IgD-negative memory B cell (primary cell): ENCODE results near the gene NSFL1C. TPM values are rescaled to one million over a fixed set of nuclear protein-coding genes. Genes with fewer than 3 reads are reported as not detected.

ENCODE experiments used
- H3K27ac Mint-ChIP-seq, 3 donors: one replicate each; pipeline ENCODE4 v1.8.0; 2020 to 2022; ENCODE audit warnings: mild to moderate bottlenecking in 3 of 3, mixed read lengths in 3 of 3, moderate library complexity in 1 of 3
- H3K27me3 Mint-ChIP-seq: one replicate; pipeline ENCODE4 v1.8.0; 2021; ENCODE audit warnings: mixed read lengths
- H3K36me3 Mint-ChIP-seq: one replicate; pipeline ENCODE4 v1.8.0; 2020; ENCODE audit warnings: mild to moderate bottlenecking, mixed read lengths
- H3K4me1 Mint-ChIP-seq, 3 donors: one replicate each; pipeline ENCODE4 v1.8.0; 2020 to 2022; ENCODE audit warnings: mixed read lengths in 3 of 3, mild to moderate bottlenecking in 1 of 3
- H3K4me3 Mint-ChIP-seq, 4 donors: one replicate each; pipeline ENCODE4 v1.8.0; 2020 to 2022; ENCODE audit warnings: mild to moderate bottlenecking in 4 of 4, mixed read lengths in 4 of 4, moderate library complexity in 3 of 4
- H3K9me3 Mint-ChIP-seq, 3 donors: one replicate each; pipeline ENCODE4 v1.8.0; 2020 to 2021; ENCODE audit warnings: mixed read lengths in 3 of 3, mild to moderate bottlenecking in 1 of 3
- polyA plus RNA-seq: library from polyadenylated mRNA; unstranded; fragments of 300-500 nt; fragmentation: Illumina TruSeq; gene quantifications from one replicate; pipeline ENCODE4 v1.2.3, GENCODE V29; 2021

Gene NSFL1C
- polyA plus RNA-seq, 1 donor from 2014 or later, result 112 TPM

DNA sequence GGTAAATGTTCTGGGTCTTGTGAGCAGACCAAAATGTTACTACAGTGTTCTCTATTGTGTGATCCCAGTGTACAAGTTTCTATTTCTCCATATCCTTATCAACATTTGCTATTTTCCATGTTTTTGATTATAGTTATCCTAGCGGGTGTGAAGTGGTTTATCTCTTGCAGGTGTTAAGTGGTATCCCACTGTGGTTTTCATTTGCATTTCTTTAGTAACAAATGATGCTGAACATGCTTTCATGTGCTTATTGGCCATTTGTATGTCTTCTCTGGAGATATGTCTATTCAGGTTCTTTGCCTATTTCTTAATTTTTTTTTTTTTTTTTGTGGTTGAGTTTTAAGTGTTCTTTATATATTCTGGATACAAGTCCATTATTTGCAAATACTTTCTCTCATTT is 35.5 kb downstream of the NSFL1C start:
- peaks cover 8% of the 10 kb centered on the region for H3K36me3 Mint-ChIP-seq
- no peak overlapping the region for H3K27ac Mint-ChIP-seq
- H3K9me3 Mint-ChIP-seq, result no peaks in the 10 kb centered on the region
- H3K4me3 Mint-ChIP-seq, result no peak overlapping the region
- H3K4me1 Mint-ChIP-seq, result peaks cover 26 to 35% (median 33%) of the 10 kb centered on the region in 3 donors
- H3K27me3 Mint-ChIP-seq, result peaks cover 12% of the 10 kb centered on the region

DNA sequence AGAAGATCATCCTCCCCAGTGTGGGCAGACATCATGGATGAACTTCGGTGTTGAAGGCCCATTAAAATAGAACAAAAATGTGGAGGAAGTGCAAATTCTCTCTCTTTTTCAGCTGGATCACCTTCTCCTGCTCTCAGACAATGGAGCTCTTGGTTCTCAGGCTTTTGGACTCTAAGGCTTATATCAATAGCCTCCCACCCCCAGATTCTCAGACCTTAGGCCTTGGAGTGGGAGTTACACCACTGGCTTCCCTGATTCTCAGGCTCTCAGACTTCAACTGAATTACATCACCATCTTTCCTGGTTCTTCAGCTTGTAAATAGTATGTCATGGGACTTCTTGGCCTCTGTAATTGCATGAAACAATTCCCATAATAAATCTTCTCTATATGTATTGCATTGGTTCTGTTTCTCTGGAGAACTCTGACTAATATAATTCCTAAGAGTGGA is 36.6 kb downstream of the NSFL1C start:
- no peak overlapping the region for H3K4me3 Mint-ChIP-seq
- H3K27me3 Mint-ChIP-seq, result peaks cover 12% of the 10 kb centered on the region
- no peaks in the 10 kb centered on the region for H3K9me3 Mint-ChIP-seq
- peaks cover 25 to 26% (median 25%) of the 10 kb centered on the region in 3 donors for H3K4me1 Mint-ChIP-seq
- peaks cover 8% of the 10 kb centered on the region for H3K36me3 Mint-ChIP-seq
- H3K27ac Mint-ChIP-seq, result no peak overlapping the region

DNA sequence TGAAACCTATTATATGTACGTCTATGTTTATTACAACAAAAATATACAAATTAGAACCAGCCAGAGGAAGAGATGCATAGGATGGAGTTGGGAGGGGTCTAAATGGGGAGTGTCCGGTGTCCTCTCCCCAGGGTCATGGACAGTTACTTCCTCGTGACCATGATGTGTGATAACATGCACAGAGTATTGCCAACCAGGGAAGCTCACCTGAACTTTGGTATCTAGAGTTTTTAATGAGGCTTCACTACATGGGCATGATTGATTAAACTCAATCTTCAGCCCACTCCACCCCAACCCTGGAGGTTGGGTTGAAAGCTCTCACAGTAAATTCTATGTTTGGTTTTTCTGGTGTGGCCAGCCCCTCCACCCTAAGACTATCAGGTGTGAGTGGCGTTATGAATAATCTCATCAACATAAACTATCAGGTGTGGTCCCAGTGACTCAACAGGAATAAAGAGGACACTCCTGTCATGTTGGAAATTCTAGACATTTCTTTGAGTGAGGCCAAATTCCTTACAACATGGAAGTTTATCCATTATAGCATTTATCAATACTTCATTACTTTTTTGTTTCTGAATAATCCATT is 37.4 kb downstream of the NSFL1C start:
- Mint-ChIP-seq H3K27me3 (peaks cover 12% of the 10 kb centered on the region), H3K4me3 (no peak overlapping the region), H3K27ac (no peak overlapping the region), H3K4me1 (peaks cover 17 to 20% (median 18%) of the 10 kb centered on the region in 3 donors), H3K36me3 (peaks cover 8% of the 10 kb centered on the region), H3K9me3 (no peaks in the 10 kb centered on the region)

DNA sequence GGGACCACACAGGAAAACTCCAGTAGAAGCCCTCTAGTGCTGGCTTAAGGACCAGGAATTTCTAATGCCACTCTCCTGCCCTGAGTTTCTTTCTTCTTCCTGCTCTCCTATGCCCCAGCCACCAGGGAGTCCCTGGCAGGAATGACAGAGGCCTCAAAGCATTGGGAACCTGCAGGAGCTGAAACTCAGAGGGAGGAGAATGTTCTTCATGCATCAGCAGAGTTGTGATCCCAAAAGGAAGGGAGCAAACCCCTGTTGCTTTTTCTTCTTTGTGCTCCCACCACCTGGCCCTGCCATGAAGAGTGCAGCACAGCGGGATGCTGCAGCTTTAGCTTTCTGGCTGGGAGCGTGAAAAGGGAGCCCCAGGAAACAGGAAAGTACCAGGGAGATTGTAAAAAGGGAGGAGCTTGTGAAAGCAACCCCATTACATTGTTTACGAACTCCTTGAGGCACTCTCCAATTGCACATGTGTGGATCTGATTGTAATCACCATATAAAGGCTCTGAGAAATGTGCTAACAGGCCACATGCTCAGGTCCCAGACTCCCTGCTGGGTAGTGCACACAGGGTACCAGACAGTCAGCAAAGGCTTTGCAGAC is 39.1 kb downstream of the NSFL1C start:
- peaks cover 4% of the 10 kb centered on the region for H3K36me3 Mint-ChIP-seq

DNA sequence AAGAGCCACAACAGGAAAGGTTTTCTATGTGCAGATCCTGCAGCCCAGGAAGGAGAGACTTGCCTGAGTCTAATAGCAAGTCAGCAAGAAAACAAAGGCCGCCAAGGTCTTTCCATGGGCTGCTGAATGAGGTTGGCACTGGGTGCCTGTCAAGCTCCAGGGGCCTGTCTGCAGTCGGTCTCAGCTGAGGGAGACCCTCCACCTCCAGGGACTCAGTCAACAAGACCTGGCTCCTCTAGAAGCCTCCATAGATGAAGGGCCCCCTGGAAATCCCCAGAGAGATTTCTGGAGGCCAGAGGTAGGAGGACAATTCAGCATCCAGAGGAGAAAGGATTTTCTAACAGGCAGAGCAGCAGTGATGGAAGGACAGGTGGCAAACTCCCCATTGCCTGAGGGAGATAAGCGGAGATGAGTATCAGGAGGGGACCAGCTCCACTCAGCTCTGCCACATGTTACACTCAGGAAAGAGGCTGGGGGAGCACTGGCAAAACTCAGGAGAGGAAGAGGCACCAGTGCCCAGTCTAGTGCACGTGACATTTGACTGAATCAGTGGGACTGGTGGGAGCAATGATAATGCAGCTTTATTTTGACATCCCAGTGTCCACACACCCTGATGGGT is 40.3 kb downstream of the NSFL1C start:
- peaks cover 4% of the 10 kb centered on the region for H3K36me3 Mint-ChIP-seq
- H3K27ac Mint-ChIP-seq, result no peak overlapping the region
- no peak overlapping the region for H3K4me3 Mint-ChIP-seq
- H3K9me3 Mint-ChIP-seq, result peaks cover 0 to under 1% (median under 1%) of the 10 kb centered on the region in 3 donors
- peaks cover 5 to 6% (median 6%) of the 10 kb centered on the region in 3 donors for H3K4me1 Mint-ChIP-seq
- peaks cover 4% of the 10 kb centered on the region for H3K27me3 Mint-ChIP-seq

More for the DNA sequence above, 39.1 kb downstream of the NSFL1C start:
- peaks cover 8% of the 10 kb centered on the region for H3K27me3 Mint-ChIP-seq
- H3K4me1 Mint-ChIP-seq, result peaks cover 11 to 14% (median 14%) of the 10 kb centered on the region in 3 donors
- H3K9me3 Mint-ChIP-seq, result no peaks in the 10 kb centered on the region
- no peak overlapping the region for H3K4me3 Mint-ChIP-seq
- no peak overlapping the region for H3K27ac Mint-ChIP-seq

DNA sequence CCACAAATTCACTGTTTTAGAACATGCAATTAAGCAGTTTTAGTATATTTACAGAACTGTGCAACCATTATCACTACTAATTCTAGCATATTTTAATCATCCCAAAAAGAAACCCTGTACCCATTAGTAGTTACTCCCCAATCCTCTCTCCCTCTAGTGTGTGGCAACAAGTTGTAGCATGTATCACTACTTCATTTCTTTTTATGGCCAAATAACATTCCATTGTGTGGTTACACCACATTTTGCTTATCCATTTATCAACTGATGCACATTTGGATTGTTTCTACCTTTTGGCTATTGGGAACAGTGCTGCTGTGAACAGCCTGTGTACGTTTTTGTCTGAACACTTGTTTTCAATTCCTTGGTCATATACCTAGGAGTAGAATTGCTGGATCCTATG is 42.3 kb downstream of the NSFL1C start:
- Mint-ChIP-seq H3K27ac (no peak overlapping the region), H3K4me3 (no peak overlapping the region), H3K9me3 (peaks cover 6 to 13% (median 7%) of the 10 kb centered on the region in 3 donors), H3K4me1 (peaks cover 0 to 3% (median 2%) of the 10 kb centered on the region in 3 donors), H3K27me3 (peaks cover 2% of the 10 kb centered on the region), H3K36me3 (peaks cover 4% of the 10 kb centered on the region)

DNA sequence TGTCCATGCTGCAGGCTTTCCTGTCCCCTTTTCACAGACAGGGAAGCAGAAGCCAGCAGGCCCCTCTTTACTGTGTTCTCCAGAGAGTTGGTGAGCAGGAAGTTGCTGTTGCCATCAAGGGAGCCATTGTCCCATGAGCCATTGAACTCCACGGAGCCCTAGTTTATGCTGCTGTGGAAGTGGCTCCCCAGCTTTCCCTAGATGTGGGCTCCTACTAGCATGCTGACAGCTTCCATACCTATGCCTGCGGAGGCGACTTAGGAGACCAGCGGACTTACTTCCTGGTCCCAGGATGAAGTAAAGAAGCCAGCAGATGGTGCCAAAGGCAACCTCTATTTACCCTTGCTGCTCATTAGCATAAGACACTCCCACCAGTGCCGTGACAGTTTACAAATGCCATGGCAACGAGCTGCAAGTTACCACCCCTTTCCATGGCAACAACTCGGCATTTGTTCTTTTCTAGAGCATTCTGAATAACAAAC is 43.0 kb downstream of the NSFL1C start:
- peaks cover 2% of the 10 kb centered on the region for H3K36me3 Mint-ChIP-seq
- H3K9me3 Mint-ChIP-seq, result peaks cover 7 to 16% (median 10%) of the 10 kb centered on the region in 3 donors
- H3K4me3 Mint-ChIP-seq, result no peak overlapping the region
- H3K27ac Mint-ChIP-seq, result no peak overlapping the region
- H3K27me3 Mint-ChIP-seq, result no peaks in the 10 kb centered on the region
- peaks cover 0 to 5% (median 3%) of the 10 kb centered on the region in 3 donors for H3K4me1 Mint-ChIP-seq

DNA sequence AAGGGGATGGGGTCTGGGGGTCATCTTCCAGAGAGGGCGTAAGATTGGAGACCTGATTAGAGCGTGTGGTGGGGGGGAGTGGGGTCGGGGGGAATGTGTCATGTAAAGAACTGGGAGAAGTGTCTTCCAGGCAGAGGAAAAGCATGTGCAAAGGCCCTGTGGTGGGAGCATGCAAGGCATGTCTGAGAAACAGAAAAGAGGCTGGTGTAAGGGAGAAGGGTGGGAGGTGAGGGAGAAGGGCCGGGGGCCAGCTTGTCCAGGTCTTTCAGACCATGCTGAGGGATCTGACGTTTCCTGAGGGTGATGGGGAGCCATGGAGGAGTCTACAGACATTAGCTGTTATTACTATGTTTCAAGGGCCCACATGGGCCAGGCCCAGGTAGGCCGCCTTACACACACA is 43.4 kb downstream of the NSFL1C start:
- peaks cover 7 to 16% (median 10%) of the 10 kb centered on the region in 3 donors for H3K9me3 Mint-ChIP-seq
- peaks cover 2% of the 10 kb centered on the region for H3K36me3 Mint-ChIP-seq
- H3K4me1 Mint-ChIP-seq, result peaks cover 0 to 5% (median 3%) of the 10 kb centered on the region in 3 donors
- H3K4me3 Mint-ChIP-seq, result no peak overlapping the region
- no peaks in the 10 kb centered on the region for H3K27me3 Mint-ChIP-seq
- H3K27ac Mint-ChIP-seq, result no peak overlapping the region

DNA sequence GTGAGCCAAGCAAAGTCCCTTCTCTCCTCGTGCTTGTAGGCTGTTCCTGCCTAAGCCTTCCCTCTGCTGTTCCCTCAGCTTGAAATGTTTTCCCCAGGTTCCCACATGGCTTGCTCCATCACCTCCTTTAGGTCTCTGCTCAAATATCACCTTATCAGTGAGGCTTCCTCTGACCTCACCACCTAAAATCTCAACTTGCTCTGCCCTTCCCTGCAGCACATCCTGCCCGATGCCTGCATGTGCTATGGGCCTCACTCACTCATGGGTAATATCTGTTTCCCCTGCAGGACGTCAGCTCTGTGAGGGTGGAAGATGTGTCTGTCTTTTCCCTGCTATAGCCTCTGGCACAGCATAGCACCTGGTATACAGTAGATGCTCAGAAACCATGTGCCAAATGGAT is 43.9 kb downstream of the NSFL1C start:
- no peaks in the 10 kb centered on the region for H3K27me3 Mint-ChIP-seq
- H3K36me3 Mint-ChIP-seq, result peaks cover 2% of the 10 kb centered on the region
- no peak overlapping the region for H3K4me3 Mint-ChIP-seq
- no peak overlapping the region for H3K27ac Mint-ChIP-seq
- H3K4me1 Mint-ChIP-seq, result peaks cover 0 to 5% (median 3%) of the 10 kb centered on the region in 3 donors
- H3K9me3 Mint-ChIP-seq, result peaks cover 7 to 16% (median 10%) of the 10 kb centered on the region in 3 donors

DNA sequence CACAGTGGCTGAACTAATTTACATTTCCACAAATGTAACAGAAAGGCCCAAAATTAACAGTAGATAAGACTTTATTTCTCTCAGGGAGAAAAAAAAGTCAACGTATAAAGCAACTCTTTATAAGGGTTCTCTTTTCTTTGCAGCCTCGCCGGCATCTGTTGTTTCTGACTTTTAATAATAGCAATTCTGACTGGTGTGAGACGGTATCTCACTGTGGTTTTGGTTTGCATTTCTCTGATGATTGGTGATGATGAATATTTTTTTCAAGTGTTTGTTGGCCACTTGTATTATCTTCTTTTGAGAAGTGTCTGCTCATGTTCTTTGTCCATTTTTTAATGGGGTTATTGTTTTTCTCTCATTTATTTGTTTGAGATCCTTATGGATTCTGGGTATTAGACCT is 46.6 kb downstream of the NSFL1C start:
- H3K4me1 Mint-ChIP-seq, result peaks cover 0 to 2% (median 2%) of the 10 kb centered on the region in 3 donors
- no peak overlapping the region for H3K27ac Mint-ChIP-seq
- no peaks in the 10 kb centered on the region for H3K27me3 Mint-ChIP-seq
- H3K4me3 Mint-ChIP-seq, result no peak overlapping the region
- no peaks in the 10 kb centered on the region for H3K36me3 Mint-ChIP-seq
- H3K9me3 Mint-ChIP-seq, result peaks cover 7 to 16% (median 10%) of the 10 kb centered on the region in 3 donors

DNA sequence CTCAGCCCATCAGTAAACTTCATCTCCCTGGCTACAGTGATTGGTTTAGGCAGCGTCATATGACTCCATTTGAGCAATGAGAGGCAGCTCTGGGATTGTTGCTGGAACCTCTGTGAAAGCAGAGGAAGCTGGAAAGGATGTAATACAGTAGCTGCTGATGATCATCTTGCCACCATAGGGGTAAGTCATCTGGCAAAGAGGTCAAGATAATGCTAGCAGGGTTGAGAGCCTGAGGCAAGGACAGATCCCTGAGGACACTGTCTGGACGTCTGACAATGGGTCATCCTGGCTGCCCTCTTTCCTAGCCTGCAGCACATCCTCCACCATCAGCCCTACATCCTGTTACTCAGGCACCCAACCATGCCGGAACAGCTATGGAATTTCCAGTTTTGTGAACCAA is 48.3 kb downstream of the NSFL1C start:
- no peak overlapping the region for H3K27ac Mint-ChIP-seq
- peaks cover 7 to 16% (median 10%) of the 10 kb centered on the region in 3 donors for H3K9me3 Mint-ChIP-seq
- H3K36me3 Mint-ChIP-seq, result no peaks in the 10 kb centered on the region
- no peaks in the 10 kb centered on the region for H3K27me3 Mint-ChIP-seq
- peaks cover 0 to 2% (median 0%) of the 10 kb centered on the region in 3 donors for H3K4me1 Mint-ChIP-seq
- H3K4me3 Mint-ChIP-seq, result no peak overlapping the region

DNA sequence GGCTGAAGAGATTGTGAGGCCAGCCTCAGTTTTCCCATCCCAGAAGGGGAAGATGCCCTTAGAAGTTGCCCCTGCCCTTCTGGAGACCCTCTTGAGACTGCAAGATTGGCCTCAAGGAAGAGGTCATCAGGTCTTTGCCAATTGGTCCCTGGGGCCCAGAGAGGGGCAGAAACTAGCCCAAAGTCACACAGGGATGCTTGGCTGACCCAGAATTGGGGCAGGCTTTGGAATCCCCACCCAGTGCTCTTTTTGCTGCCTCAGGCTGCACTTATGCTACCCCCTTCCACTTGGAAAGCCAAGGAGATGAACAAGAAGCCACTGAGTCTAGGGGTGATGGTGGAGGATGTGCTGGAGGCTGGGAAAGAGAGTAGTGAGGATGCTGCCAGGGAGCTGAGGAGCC is 48.9 kb downstream of the NSFL1C start:
- Mint-ChIP-seq H3K36me3 (no peaks in the 10 kb centered on the region), H3K27me3 (no peaks in the 10 kb centered on the region), H3K4me1 (peaks cover 0 to 2% (median 0%) of the 10 kb centered on the region in 3 donors), H3K9me3 (peaks cover 7 to 16% (median 10%) of the 10 kb centered on the region in 3 donors), H3K4me3 (no peak overlapping the region), H3K27ac (peak overlapping the region in 1 of 3 donors; percentile 33)

DNA sequence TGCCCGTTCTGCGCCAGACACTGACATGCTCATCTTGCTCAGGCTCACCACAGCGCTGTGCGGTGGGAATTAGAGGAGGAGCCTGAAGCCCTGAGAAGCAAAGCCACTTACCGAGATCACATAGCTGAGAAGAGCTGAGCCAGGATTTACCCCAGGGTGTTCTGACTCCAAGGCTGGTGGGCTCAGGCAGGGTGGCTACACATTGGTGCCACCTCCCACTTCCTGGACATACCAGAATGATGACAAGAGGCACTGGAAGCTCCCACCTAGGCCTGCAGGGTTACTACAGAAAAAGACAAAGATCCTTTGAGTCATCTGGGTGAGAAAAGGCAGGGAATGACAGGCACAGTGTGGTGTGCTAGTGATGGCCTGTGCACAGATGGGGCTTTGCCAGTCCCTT is 49.4 kb downstream of the NSFL1C start:
- peaks cover 0 to 2% (median 0%) of the 10 kb centered on the region in 3 donors for H3K4me1 Mint-ChIP-seq
- no peak overlapping the region for H3K27ac Mint-ChIP-seq
- H3K4me3 Mint-ChIP-seq, result no peak overlapping the region
- H3K27me3 Mint-ChIP-seq, result no peaks in the 10 kb centered on the region
- peaks cover 7 to 16% (median 10%) of the 10 kb centered on the region in 3 donors for H3K9me3 Mint-ChIP-seq
- no peaks in the 10 kb centered on the region for H3K36me3 Mint-ChIP-seq

DNA sequence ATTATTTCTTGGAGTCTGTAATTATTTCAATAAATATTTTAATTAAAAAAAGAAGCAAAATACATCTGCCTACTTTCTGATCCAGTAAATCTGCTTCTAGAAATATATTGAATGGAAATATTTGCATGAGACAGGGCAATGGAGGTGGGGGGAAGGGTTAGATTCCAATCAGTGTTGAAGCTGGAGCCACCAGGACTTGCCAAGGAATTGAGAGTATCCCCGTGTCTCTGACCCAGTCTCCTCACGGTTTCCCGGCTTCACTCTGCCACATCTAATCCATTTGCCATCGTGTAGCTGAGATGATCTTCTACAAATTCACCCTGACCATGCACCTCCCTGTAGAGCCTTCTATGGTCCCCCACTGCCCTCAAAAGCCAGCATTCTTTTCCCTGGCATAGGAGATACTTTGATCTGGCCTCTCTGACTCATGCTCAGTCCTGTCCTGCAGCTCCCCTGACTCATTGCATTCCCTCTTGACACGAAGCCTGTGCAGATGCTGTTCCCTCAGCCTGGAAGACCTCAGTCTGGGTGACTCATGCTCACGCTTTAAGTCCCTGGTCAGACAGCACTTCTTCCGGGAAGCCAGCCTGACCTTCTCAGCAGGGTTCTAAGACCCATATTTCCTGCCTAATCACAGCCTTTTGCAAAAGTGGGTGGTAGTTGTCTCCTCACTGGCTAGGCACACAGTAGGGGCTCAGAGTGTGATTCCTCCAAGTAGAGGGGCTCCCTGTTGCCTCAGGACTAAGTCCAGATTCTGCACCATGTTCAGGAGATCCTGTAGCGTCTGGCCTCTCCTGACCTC is 50.8 kb downstream of the NSFL1C start:
- H3K27ac Mint-ChIP-seq, result no peak overlapping the region
- H3K4me1 Mint-ChIP-seq, result peaks cover 0 to 2% (median 0%) of the 10 kb centered on the region in 3 donors
- no peak overlapping the region for H3K4me3 Mint-ChIP-seq
- H3K27me3 Mint-ChIP-seq, result no peaks in the 10 kb centered on the region
- H3K9me3 Mint-ChIP-seq, result peaks cover 6 to 11% (median 6%) of the 10 kb centered on the region in 3 donors
- H3K36me3 Mint-ChIP-seq, result no peaks in the 10 kb centered on the region
